ENCODE data around the gene CUL3. TPM values are rescaled to one million over a fixed set of nuclear protein-coding genes. Genes with fewer than 3 reads are reported as not detected.

Gene CUL3
- total RNA-seq, 1 donor from 2014 or later, result 83.6 TPM

- no peak for DNase-seq (ENCODE audit: extremely low spot score, unreplicated experiment)
- Mint-ChIP-seq H3K4me3 (ENCODE audit: unreplicated experiment) (no peak overlapping the region), H3K27ac (ENCODE audit: unreplicated experiment) (no peak overlapping the region), H3K4me1 (ENCODE audit: unreplicated experiment) (peaks cover 35% of the 10 kb centered on the region), H3K9me3 (ENCODE audit: unreplicated experiment) (no peaks in the 10 kb centered on the region), H3K27me3 (ENCODE audit: unreplicated experiment) (no peaks in the 10 kb centered on the region), H3K36me3 (ENCODE audit: unreplicated experiment) (peaks cover 5% of the 10 kb centered on the region)
- no peak for TF ChIP-seq CTCF (IDR thresholded peaks at IDR 0.05)
Measured at GRCh38 chr2:224556381-224556780, 28.8 kb downstream of the CUL3 start.

GRCh38 chr2:224555823-224556366, 29.3 kb downstream of the CUL3 start:
- TF ChIP-seq CTCF (IDR thresholded peaks at IDR 0.05), result no peak
- H3K27ac Mint-ChIP-seq (ENCODE audit: unreplicated experiment), result no peak overlapping the region

GRCh38 chr2:224552771-224553170, 32.4 kb downstream of the CUL3 start:
- Mint-ChIP-seq H3K36me3 (ENCODE audit: unreplicated experiment) (peaks cover 5% of the 10 kb centered on the region), H3K4me1 (ENCODE audit: unreplicated experiment) (peaks cover 41% of the 10 kb centered on the region), H3K27ac (ENCODE audit: unreplicated experiment) (peak overlapping the region; percentile 68), H3K27me3 (ENCODE audit: unreplicated experiment) (no peaks in the 10 kb centered on the region), H3K4me3 (ENCODE audit: unreplicated experiment) (no peak overlapping the region), H3K9me3 (ENCODE audit: unreplicated experiment) (no peaks in the 10 kb centered on the region)
- DNase-seq (ENCODE audit: extremely low spot score, unreplicated experiment), result no peak
- no peak for TF ChIP-seq CTCF (IDR thresholded peaks at IDR 0.05)

More at GRCh38 chr2:224555823-224556366, 29.3 kb downstream of the CUL3 start:
- Mint-ChIP-seq H3K4me3 (ENCODE audit: unreplicated experiment) (no peak overlapping the region), H3K27me3 (ENCODE audit: unreplicated experiment) (no peaks in the 10 kb centered on the region), H3K9me3 (ENCODE audit: unreplicated experiment) (no peaks in the 10 kb centered on the region), H3K36me3 (ENCODE audit: unreplicated experiment) (peaks cover 5% of the 10 kb centered on the region), H3K4me1 (ENCODE audit: unreplicated experiment) (peaks cover 38% of the 10 kb centered on the region)
- DNase-seq (ENCODE audit: extremely low spot score, unreplicated experiment), result no peak

- Mint-ChIP-seq H3K4me1 (ENCODE audit: unreplicated experiment) (peaks cover 49% of the 10 kb centered on the region), H3K36me3 (ENCODE audit: unreplicated experiment) (peaks cover 3% of the 10 kb centered on the region), H3K27me3 (ENCODE audit: unreplicated experiment) (no peaks in the 10 kb centered on the region), H3K4me3 (ENCODE audit: unreplicated experiment) (no peak overlapping the region), H3K9me3 (ENCODE audit: unreplicated experiment) (no peaks in the 10 kb centered on the region), H3K27ac (ENCODE audit: unreplicated experiment) (peak overlapping the region; percentile 68)
- no peak for DNase-seq (ENCODE audit: extremely low spot score, unreplicated experiment)
- no peak for TF ChIP-seq CTCF (IDR thresholded peaks at IDR 0.05)
Measured at GRCh38 chr2:224551693-224552092, 33.5 kb downstream of the CUL3 start.

GRCh38 chr2:224546926-224547325, 38.2 kb downstream of the CUL3 start:
- H3K4me1 Mint-ChIP-seq (ENCODE audit: unreplicated experiment), result peaks cover 47% of the 10 kb centered on the region
- DNase-seq (ENCODE audit: extremely low spot score, unreplicated experiment), result no peak
- H3K4me3 Mint-ChIP-seq (ENCODE audit: unreplicated experiment), result no peak overlapping the region
- no peak for TF ChIP-seq CTCF (IDR thresholded peaks at IDR 0.05)
- H3K9me3 Mint-ChIP-seq (ENCODE audit: unreplicated experiment), result no peaks in the 10 kb centered on the region
- H3K36me3 Mint-ChIP-seq (ENCODE audit: unreplicated experiment), result peaks cover 3% of the 10 kb centered on the region
- peak overlapping the region; percentile 75 for H3K27ac Mint-ChIP-seq (ENCODE audit: unreplicated experiment)
- no peaks in the 10 kb centered on the region for H3K27me3 Mint-ChIP-seq (ENCODE audit: unreplicated experiment)

All from osteocyte (in vitro differentiated cells).